Measurements from ENCODE around the gene TMEM63C.
"Not testable (repeated sequence)": the region's sequence is repeated elsewhere in the genome, so short reads cannot be mapped to it uniquely, and the experiment has no call there.

TMEM63C gene

DNA sequence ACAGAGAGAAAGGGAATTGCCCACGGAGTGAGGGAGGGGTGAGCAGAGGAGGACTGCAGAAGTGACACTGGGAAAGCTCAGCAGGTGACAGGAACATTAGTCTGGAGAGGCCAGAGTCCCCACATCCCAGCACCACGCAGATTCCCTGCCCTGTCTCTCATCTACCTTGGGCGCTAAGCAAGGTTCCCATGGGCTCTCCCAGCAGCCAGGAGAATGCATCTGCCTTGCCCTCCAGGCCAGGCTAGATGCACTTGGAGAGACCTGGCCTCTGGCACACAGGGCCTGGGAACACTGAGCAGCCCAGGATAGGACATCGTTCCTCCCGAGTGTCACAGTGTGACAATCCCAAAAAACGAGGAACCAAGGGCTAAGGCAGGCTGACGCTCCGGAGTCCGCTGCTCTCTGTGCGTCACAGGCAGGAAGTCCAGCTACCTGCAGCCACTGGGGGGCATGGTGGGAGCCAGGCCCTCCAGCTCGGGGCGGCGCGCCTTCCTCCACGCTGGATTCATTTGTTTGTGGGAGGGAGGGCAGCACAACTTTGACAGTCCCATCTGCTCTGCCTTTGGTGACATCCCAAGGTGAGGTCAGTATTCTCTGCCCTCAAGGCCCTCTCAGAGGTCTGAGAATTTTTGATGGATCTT, 94.8 kb downstream of the TMEM63C start:
- no peak for DNase-seq (ENCODE audit: low read depth)

DNA sequence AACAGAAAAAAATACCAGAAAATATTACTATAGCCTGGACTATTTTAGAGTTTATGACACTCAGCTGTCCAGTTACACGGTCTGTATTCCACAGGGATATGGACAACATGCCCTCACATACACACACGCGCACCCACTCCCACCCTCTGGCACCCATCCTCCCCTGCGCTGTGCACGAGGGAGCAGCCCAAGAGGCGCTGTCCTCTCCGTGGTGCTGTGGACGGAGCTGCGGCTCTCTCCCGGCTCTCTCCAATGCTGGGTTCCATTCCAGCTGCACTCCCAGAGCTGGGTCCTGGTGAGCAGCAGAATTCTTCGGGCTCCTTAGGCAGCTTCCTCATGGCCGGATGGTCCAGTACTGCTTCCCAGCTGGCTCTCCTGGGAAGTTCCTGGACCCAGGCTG, 95.4 kb downstream of the TMEM63C start:
- no peak for DNase-seq (ENCODE audit: low read depth)

- no peak for DNase-seq (ENCODE audit: low read depth)
Measured at GRCh38 chr14:77278461-77279230, 97.0 kb downstream of the TMEM63C start.

DNA sequence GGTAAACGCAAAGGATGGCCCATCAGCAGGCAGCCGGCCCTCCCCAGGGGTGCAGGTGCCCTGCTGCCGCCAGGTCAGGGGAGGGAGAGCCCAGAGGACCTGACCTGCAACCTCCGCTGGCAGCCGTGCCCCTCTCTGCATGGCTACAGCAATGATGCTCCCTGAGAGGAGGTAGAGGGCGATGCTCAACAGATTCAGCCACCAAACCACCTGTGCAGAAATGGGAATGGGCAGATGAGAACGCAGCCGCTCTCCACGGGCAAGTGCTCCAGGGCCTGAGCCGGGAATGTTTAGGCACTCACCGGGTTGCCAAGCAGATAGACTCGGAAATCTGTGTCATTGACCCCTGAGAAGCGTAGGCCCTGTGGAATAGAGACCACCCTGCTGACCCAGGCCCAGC, 98.1 kb downstream of the TMEM63C start:
- no peak for DNase-seq (ENCODE audit: low read depth)

GRCh38 chr14:77280921-77281320, 99.3 kb downstream of the TMEM63C start:
- DNase-seq (ENCODE audit: low read depth), result not testable (repeated sequence)

GRCh38 chr14:77281852-77282410, 100.3 kb downstream of the TMEM63C start:
- no peak for DNase-seq (ENCODE audit: low read depth)

DNA sequence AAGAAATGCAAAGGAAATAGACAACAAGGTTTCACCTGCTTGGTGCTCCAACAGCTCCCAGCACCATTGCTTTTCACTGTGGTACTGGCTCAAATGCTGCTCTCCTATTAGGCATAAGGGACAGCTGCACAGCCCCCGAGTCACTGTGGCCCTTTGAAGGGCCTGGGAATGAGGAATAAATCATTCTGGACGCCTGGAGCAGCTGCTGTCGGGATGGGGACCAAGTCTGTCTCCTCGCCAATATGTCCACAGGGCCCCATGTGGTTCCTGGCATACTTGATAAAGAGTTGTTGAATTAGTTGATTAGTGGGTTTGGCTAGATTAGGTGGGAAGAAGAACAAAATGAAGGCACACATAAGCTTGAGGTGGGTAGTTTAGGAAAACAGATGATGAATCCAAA, 102.5 kb downstream of the TMEM63C start:
- DNase-seq (ENCODE audit: low read depth), result no peak

GRCh38 chr14:77284466-77284865, 102.9 kb downstream of the TMEM63C start:
- DNase-seq (ENCODE audit: low read depth), result no peak

DNA sequence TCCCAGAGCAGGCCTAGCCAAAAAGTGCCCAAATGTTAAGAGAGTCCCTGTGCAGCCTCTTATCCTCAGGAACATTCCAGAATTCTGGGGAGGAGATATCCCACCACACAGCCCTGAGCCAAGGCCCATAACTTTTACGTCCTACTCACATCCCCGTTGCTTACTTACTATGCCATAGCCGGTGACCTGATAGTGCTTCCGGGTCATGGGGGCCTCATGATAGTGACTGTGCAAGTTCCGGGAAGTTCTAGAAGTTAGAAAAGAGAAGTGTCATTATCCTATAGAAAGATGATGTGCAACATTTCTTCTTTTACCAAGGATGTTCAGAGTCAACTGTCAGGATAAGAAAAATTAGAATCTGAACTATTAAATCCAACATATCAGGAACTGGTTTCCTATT, 105.0 kb downstream of the TMEM63C start:
- DNase-seq (ENCODE audit: low read depth), result no peak

DNA sequence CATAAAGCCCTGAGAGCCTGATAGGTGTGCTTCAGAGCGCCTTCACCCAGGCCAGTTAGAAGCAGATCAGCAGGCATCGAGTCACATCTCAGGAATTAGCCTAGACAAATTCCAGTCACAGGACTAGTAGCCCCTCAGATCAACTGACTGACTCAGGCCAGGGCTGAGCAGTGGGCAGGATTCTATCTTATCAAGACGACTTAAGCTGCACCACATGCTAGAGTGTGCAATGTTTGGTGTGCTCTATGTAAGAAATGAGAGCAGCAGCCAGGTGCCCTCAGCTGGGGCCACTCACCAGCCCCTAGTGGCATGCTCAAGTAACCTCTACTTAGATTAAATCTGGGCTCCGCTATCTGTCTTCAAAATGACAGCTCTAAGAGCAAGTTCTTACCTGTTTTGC, 109.1 kb downstream of the TMEM63C start:
- no peak for DNase-seq (ENCODE audit: low read depth)

- DNase-seq (ENCODE audit: low read depth), result no peak
Measured at GRCh38 chr14:77296155-77296554, 114.6 kb downstream of the TMEM63C start.

GRCh38 chr14:77296906-77297305, 115.3 kb downstream of the TMEM63C start:
- DNase-seq (ENCODE audit: low read depth), result no peak

DNA sequence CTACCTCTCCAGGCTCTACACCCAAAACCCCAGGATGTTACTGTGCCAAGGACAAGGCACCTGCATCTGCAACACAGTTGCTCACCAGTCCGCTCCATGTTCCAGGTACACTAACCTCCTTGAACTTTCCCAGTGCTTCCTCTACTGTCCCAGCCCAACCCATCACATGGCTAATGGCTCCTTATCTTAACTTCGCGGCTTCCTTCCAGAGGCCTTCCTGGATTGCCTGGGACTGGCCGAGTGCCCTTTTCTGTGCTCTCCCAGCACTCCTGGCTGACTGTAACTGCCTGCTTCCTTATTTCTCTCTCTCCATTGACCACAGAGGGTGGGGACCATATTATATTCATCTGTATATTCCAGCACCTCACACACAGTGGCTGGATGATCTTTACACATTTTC, 118.2 kb downstream of the TMEM63C start:
- no peak for DNase-seq (ENCODE audit: low read depth)

DNA sequence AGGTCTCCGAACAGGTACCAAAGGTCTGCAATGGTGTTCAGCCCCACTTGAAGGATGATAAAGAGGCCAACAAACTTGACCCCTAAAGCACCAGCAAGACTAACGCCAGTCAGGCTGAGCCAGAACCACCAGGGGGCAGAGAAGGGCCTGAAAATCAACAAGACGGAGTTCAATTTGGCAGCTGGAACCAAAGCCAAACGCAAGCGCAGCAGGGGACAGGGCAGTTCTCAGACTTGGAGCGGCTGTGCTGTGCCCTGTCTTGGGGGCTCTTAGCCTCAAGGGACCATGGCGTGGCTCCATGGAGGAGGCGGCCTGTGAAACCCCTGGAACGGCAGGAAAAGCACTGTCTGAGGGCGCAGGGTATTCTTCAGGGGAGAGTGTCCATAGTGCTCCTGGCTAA, 119.5 kb downstream of the TMEM63C start:
- DNase-seq (ENCODE audit: low read depth), result peak; percentile 19

DNA sequence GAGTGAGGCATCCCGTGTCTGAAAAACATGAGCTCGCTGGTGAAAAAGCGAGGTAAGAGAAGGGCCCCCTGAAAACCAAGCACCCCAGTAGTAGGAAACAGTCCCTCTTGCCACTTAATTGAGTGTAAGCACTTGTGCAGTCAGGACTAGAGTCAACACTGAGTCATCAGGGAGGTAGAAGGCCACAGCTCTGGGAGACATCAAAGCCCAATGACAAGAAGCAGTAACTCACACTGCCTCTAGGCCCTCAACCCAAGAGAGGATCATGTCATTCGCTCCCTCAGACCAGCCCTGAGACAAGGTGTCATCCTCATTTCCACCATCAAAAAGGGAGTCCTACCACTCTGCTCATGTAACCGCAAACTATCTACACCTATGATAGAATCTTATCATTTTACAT, 121.3 kb downstream of the TMEM63C start:
- peak; percentile 15 for DNase-seq (ENCODE audit: low read depth)

GRCh38 chr14:77303417-77304156, 122.0 kb downstream of the TMEM63C start:
- DNase-seq (ENCODE audit: low read depth), result no peak

- DNase-seq (ENCODE audit: low read depth), result no peak
Measured at GRCh38 chr14:77305696-77306095, 124.1 kb downstream of the TMEM63C start.

GRCh38 chr14:77306416-77306815, 124.8 kb downstream of the TMEM63C start:
- DNase-seq (ENCODE audit: low read depth), result no peak

DNA sequence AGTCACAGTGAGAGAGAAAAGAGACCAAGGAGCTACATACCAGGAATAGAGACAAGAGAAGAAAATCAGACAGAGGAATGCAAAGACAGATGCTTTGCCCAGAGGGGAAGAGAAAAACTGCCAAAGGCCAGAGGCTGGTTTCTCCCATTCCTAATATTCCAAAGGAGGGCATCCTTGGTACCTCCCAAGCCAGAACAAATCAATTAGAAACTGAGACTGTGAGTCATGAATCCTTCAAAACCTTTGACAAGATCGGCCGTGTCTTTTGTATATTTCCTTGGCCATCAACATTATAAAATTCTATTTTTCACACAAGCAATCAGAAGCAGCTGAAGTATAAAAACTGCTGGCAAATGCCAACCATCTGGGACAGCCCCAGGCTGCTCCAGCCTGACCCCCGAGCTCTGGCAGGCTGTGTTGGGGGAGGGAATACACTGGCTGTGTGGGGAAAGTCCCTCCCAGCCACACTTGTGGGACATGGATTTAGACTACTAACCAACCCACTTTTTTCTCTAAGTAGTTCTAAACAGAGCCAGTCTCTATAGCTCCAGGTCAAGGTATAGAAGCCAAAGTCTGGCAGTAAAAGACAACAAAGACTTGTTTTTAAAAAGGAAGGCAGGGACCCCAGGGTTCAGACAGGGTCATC, 125.4 kb downstream of the TMEM63C start:
- no peak for DNase-seq (ENCODE audit: low read depth)

Data from activated T-helper 9 cell treated with anti-CD3 and anti-CD28 coated beads, Interleukin-2, amount 50 U/mL, for 16 hours (primary cell).